ENCODE data around the gene SLC39A11.

DNA sequence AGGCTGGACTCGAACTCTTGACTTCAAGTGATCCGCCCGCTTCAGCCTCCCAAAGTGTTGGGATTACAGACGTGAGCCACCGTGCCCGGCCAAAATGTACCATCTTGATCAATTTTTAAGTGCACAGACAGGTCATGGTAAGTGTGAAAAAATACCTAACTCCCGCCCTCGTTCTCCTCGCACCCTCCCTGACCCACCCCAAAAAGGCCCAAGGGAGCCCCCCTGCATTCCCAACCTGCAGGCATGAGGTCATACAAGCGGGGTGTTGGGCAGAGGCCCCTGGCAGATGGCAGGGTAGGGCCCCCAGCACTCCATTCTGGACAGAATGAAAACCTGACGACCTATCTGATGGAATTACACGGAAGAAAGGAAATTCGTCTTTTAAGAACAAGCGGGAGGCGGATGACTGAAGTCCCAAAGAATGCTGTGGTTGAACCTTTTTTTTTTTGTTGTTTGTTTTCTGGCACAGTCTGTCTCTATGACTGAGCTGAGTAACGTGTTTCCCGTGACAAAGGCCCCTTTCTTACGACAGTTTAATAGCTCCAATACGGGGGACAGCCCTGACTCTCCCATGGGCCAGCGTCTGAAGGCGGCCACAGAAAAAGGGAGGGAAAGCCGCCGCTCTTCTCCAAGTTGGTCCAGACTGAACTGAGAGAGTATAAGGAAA, 376.4 kb downstream of the SLC39A11 start:
- TF ChIP-seq, protein P1, sequence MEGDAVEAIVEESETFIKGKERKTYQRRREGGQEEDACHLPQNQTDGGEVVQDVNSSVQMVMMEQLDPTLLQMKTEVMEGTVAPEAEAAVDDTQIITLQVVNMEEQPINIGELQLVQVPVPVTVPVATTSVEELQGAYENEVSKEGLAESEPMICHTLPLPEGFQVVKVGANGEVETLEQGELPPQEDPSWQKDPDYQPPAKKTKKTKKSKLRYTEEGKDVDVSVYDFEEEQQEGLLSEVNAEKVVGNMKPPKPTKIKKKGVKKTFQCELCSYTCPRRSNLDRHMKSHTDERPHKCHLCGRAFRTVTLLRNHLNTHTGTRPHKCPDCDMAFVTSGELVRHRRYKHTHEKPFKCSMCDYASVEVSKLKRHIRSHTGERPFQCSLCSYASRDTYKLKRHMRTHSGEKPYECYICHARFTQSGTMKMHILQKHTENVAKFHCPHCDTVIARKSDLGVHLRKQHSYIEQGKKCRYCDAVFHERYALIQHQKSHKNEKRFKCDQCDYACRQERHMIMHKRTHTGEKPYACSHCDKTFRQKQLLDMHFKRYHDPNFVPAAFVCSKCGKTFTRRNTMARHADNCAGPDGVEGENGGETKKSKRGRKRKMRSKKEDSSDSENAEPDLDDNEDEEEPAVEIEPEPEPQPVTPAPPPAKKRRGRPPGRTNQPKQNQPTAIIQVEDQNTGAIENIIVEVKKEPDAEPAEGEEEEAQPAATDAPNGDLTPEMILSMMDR (IDR thresholded peaks at IDR 0.05), result no peak
- no peak for TF ChIP-seq POLR2A (IDR thresholded peaks at IDR 0.05)
- peak in 1 of 3 donors; percentile 29 for TF ChIP-seq POLR2AphosphoS5 (IDR thresholded peaks at IDR 0.05)
